GM19397 (cell line): ENCODE results near the gene MTX1.
"Not testable (repeated sequence)": the region's sequence is repeated elsewhere in the genome, so short reads cannot be mapped to it uniquely, and the experiment has no call there.

ENCODE experiments used
- ATAC-seq: cut with Tn5 transposase; IDR thresholded peaks from one replicate; pipeline ENCODE4 v1.9.1; 2021; ENCODE audit warnings: mild to moderate bottlenecking, moderate library complexity; ENCODE audit not compliant: unreplicated experiment

MTX1 gene

GRCh38 chr1:155206891-155207805, 1.3 kb upstream of the MTX1 start:
- ATAC-seq: no peak

DNA sequence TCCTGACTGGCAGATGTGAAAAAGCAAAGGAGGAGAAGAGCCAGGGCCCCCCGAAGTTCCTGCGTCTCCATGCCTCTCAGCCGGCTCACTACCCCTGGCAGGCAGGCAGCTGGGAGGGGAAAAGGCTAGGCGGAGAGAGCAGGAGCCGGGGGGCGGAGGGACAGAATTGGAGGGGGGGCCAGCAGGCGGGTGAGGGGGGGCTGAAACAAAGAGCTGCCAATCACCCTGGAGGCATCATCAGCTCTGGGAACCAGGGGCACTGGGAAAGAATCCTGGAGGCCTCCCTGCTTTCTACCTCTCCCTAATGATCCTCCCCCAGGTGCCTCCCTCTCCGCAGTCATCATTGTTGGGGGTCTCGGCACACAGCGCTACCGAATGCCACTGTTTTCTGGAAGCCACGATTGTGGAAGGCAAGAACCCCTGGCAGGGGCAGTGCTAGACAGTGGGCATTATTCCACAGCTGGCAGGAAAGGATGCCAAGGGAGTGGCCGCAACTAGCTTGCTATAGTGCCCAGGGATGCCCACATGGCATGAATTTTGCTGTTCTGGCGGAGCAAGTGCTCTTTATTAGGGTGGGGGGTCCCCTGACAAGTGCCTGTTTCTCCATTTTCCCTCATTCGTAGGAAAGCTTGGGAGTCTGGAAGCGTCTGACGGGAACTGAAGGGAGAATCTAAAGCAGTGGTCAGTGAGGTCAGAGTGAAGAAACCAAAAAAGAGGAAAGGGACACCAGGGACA, 522 bp upstream of the MTX1 start, which contains the start of gene THBS3:
THBS3 (minus strand) TSS at position 92 of the 735 bp plus-strand sequence; CDS start at position 71, 21 bp downstream.
- ATAC-seq: no peak

- ATAC-seq: no peak
These were observed 822 bp downstream of the MTX1 start for GRCh38 chr1:155209312-155209721.

GRCh38 chr1:155210314-155211104, 2.0 kb downstream of the MTX1 start:
- no peak for ATAC-seq

DNA sequence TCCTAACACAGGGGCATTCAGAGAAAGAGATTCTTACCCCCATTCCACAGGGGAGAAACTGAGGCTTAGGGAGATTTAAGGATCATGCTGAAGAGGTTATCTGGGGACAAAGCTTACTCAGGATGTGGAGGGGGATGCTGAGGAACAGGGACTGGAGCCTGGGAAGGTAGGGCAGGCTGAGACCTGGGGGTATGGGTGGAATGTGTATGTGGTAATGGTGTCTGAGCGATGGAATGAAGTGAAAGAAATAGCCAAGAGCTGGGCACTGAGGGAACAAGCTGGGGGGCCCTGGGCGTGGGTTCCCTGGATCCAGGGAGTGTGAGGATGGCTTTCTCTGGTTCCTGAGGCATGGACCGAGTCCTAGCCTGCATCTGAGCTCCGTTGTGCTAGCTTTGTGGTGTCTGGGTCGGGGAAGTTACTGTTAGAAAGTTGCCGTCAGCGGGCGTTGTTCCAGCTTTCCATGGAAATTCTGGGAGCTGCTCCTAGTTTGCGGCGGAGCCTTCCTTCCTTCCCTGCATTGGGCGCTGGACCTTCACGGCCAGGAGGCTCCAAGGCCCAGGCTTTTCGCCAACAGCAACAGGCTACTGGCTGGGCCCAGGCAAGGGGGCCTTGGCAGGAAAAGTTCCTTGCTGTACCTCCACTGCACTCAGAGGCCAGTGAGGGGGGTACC, 3.0 kb downstream of the MTX1 start:
- not testable (repeated sequence) for ATAC-seq

- not testable (repeated sequence) for ATAC-seq
These were observed 3.6 kb downstream of the MTX1 start for GRCh38 chr1:155212051-155212440.

DNA sequence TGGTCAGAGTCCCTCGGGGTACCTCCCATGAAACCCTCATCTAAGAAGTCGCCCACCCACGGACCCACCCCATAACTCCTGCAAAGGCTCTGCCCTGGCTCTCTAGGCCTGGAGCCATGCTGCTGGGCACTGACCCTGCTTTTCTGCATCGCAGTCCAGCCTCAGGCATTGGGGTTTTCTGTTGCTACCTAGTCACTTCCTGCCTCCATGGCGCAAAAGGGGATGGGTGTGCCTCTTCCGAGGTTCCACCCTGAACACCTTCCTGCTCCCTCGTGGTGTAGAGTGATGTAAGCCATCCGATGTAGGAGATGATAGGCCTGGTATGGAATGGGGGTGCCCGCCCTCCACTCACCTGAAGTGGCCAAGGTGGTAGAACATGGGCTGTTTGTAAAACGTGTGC, 6.2 kb downstream of the MTX1 start:
- ATAC-seq: not testable (repeated sequence)

DNA sequence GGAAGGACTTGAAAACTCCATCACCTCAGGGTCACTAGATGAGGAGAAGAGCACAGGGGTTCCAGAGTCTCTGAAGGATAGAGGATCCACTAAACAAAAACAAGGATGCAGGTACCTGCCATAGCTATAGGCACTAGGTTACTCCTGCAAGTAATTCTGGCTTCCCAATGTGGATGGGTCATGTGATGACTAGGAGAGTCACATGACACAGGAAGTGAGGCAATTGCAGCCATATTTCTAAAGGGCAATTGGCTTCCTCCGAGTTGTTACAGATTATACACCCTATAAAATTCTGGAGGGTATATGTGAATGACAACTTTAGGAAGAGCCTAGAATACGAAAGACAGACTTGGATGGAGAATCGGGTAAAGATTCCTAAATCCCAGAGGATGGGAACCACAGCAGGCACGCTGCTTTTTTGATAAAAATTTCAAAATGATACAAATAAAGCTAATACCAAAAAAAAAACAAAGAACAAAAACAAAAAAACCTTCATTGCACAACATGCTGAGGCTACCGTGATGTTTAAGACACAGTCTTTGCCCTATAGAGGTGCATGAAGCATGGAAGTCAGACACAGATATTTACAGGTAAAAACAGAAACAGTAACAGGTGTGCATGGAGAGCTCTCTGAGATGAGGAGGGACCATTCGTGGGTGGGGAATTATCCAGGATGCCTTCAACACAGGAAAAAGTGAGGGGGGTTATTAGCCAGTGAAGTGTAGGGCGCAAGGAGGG, 10.5 kb downstream of the MTX1 start:
- ATAC-seq: no peak

- no peak for ATAC-seq
These were observed 11.1 kb downstream of the MTX1 start for GRCh38 chr1:155219592-155220031.

GRCh38 chr1:155220211-155220965, 11.9 kb downstream of the MTX1 start:
- ATAC-seq: not testable (repeated sequence)

DNA sequence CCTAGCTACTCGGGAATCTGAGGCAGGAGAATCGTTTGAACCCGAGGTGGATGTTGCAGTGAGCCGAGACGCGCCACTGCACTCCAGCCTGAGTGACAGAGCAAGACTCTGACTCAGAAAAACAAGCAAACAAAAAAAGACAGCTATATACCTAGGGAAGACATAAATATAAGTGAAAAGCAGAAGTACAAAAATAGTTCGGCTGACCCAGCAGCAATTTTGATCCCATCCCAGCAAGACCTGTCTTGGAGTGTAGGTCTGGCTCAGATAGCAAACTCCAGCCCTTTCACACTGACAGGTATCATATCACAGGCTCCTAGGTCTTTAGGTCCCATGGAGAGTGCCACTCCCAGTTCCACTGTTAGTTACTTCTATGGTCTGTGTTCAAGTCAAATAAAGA, 14.6 kb downstream of the MTX1 start:
- ATAC-seq: no peak

- ATAC-seq: not testable (repeated sequence)
These were observed 16.9 kb downstream of the MTX1 start for GRCh38 chr1:155225404-155225759.

- no peak for ATAC-seq
These were observed 17.9 kb downstream of the MTX1 start for GRCh38 chr1:155226188-155226909.

DNA sequence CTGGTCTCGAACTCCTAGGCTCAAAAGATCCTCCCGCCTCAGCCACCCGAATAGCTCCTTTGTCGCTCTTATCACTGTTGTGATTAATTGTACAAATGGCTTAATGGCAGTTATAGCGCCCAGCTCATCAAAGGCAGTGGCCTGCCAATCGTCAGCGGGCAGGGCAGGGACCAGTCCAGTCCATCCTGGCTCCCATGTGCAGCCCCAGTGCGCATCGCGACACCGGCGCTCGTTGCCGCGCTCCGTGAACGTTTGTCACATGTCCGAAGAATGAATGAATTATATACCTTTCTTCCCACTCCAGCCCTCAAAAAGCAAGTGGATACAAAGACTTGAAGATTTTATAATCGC, 18.4 kb downstream of the MTX1 start:
- ATAC-seq: no peak

DNA sequence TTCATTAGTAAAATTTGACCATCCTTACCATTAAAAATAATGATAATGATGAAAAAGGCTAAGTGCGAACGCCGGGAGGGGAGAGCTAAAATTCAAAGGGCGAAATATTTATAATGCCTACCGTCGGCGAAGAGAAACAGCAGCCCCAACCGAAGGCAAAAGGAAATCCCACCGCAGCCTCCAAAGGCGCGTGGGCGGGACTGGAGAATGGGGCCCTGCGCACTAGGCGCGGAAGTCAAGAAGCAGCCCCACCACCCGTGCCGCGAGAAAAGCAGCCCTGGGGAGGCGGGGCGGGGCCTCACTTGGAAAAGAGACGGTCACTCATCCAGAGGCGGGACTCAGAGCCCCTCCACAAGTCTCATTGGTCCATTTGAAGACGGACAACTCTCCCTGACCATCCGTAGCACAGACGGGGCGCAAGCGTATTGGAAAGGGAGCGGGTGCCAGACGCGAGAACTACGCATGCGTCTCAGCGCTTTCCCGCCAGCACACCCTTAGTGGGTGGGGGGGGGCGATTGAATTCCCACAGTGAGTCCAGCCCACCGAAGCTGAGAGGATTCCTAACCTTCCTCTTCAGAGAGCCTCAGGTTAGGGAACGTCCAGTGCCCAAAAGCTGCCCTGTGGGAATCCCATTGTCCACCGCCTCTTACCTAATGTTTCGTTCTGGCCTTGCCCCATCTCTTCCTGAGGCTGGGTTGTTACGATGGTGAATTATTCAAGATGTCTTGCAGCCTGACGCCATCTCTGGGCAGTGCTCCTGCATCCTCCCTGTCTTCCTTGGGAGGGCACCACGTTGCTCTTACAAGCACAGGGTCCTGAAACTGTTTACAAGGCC, 19.0 kb downstream of the MTX1 start:
- ATAC-seq: peak; percentile 95

- no peak for ATAC-seq
These were observed 19.6 kb downstream of the MTX1 start for GRCh38 chr1:155228096-155228427.

GRCh38 chr1:155231302-155231701, 22.8 kb downstream of the MTX1 start:
- not testable (repeated sequence) for ATAC-seq
